Activated naive CD4-positive, alpha-beta T cell treated with anti-CD3 and anti-CD28 coated beads, Interleukin-2, amount 10 ng/mL, durations not matched to agents 7 days and 5 days (primary cell): Measurements from ENCODE around the gene OR5V1.

Source experiments
- CTCF ChIA-PET: fragments of 350-600 bp; sonication (Branson Sonifier 250); formaldehyde crosslinking; loops from one replicate; lab custom pipeline; 2021; ENCODE audit warnings: antibody characterized with exemption; lab: Charles Lee
- DNase-seq: peaks from one replicate; pipeline ENCODE4 v3.0.0-alpha.2; 2020
- H3K27ac Mint-ChIP-seq: one replicate; pipeline ENCODE4 v1.8.0; 2021; ENCODE audit warnings: mild to moderate bottlenecking, moderate library complexity, mixed read lengths
- H3K27me3 Mint-ChIP-seq: one replicate; pipeline ENCODE4 v1.8.0; 2021; ENCODE audit warnings: mild to moderate bottlenecking, mixed read lengths
- H3K36me3 Mint-ChIP-seq: one replicate; pipeline ENCODE4 v1.8.0; 2021; ENCODE audit warnings: mixed read lengths
- H3K4me1 Mint-ChIP-seq: one replicate; pipeline ENCODE4 v1.8.0; 2021; ENCODE audit warnings: mixed read lengths
- H3K4me3 Mint-ChIP-seq: one replicate; pipeline ENCODE4 v1.8.0; 2021; ENCODE audit warnings: mild to moderate bottlenecking, moderate library complexity, mixed read lengths
- H3K9me3 Mint-ChIP-seq: one replicate; pipeline ENCODE4 v1.8.0; 2021; ENCODE audit warnings: mixed read lengths

The OR5V1 gene

GRCh38 chr6:29319931-29320330 lies 48.7 kb downstream of the OR5V1 start:
- Mint-ChIP-seq H3K9me3 (no peaks in the 10 kb centered on the region), H3K27me3 (no peaks in the 10 kb centered on the region), H3K4me1 (no peaks in the 10 kb centered on the region), H3K27ac (no peak overlapping the region), H3K4me3 (no peak overlapping the region), H3K36me3 (no peaks in the 10 kb centered on the region)
- no peak for DNase-seq
- CTCF ChIA-PET: no interaction called here
